Fibroblast of the aortic adventitia (primary cell): ENCODE measurements around the gene TENM4. TPM values are rescaled to one million over a fixed set of nuclear protein-coding genes. Genes with fewer than 3 reads are reported as not detected.

Source experiments
- DNase-seq: peaks from one replicate; pipeline ENCODE4 v3.0.0-alpha.2; 2010; ENCODE audit warnings: low read depth
- H3K4me3 ChIP-seq: 2 replicates; pipeline ENCODE4 v1.5.1; 2011; ENCODE audit warnings: low read depth, mild to moderate bottlenecking, control low read depth, low read length, moderate library complexity
- CTCF ChIP-seq: IDR thresholded peaks from 2 replicates; pipeline ENCODE4 v1.5.1; 2011; ENCODE audit warnings: mild to moderate bottlenecking, low read length, control low read depth, inconsistent platforms; ENCODE audit not compliant: insufficient read depth
- total RNA-seq: library from RNA; depleted of rRNA; stranded (reverse); fragments of >200 nt; gene quantifications from 2 replicates; pipeline ENCODE4 v1.2.3, GENCODE V29; 2012; ENCODE audit warnings: low replicate concordance

Gene TENM4
- total RNA-seq, 1 donor, result 113 TPM

- H3K4me3 ChIP-seq, result no peak overlapping the region
- no peak for TF ChIP-seq CTCF
- no peak for DNase-seq
These were observed 289.4 kb downstream of the TENM4 start for GRCh38 chr11:79151396-79151795.

DNA sequence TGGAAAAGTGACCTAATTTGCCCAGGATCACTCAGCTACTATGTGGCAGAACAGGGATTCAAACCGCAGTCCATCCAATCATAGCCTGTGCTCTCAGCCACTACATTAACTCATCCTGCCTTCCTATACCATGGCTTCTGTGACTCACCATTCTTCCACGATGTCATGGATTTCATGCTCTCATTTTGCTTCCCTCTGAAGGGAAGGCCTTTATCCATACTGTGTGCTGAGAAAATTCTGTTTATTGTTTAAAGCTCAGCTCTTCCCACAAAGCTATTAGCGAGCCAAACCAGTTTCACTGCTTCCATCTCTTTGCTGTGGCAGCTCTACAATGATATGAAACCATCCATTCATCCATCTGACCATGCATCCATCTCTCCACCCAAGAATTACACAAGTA is 289.9 kb downstream of the TENM4 start:
- peak; percentile 75 for DNase-seq
- H3K4me3 ChIP-seq, result no peak overlapping the region
- no peak for TF ChIP-seq CTCF

- no peak overlapping the region for H3K4me3 ChIP-seq
- TF ChIP-seq CTCF, result no peak
- DNase-seq, result no peak
These were observed 290.5 kb downstream of the TENM4 start for GRCh38 chr11:79150320-79150719.

GRCh38 chr11:79147731-79148130 is 293.1 kb downstream of the TENM4 start:
- H3K4me3 ChIP-seq, result no peak overlapping the region
- no peak for TF ChIP-seq CTCF
- DNase-seq, result no peak

DNA sequence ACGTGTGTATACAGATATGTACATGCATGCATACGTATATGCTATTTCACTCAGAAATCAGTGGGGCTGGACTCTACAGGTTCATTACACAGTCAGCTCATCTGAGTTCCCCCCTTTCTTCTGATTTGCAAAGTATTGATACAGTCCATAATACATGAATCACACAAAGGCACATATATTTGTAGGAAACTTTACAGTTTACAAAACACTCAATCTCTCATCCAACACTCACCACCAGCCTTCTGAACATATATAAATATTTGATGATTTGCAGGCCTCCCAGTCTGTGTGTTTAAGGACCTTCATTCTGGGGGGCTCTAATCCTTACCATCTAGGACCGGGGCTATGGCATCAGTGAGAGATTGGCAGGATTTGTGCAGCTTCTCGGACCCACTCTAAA is 293.8 kb downstream of the TENM4 start:
- no peak for TF ChIP-seq CTCF
- no peak for DNase-seq
- H3K4me3 ChIP-seq, result no peak overlapping the region

- no peak for DNase-seq
- H3K4me3 ChIP-seq, result no peak overlapping the region
- TF ChIP-seq CTCF, result no peak
These were observed 300.9 kb downstream of the TENM4 start for GRCh38 chr11:79139900-79140299.

DNA sequence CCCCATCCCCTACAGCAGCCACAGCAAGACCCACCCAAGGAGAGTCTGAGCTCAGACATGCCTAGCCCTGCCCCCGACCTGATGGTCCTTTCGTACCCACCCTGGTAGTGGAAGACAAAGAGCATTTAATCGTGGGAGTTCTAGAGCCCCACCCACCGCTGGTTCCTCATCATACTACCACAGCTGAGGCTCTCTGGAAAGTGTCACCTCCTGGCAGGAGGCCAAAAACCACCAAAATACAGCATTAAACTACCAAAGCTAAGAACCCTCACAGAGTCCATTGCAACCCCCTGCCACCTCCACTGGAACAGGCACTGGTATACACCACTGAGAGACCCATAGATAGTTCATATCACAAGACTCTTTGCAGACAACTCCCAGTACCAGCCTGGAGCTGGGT is 311.1 kb downstream of the TENM4 start:
- no peak for DNase-seq
- H3K4me3 ChIP-seq, result no peak overlapping the region

More for the DNA sequence above, 311.1 kb downstream of the TENM4 start:
- TF ChIP-seq CTCF, result no peak
